Measurements from ENCODE around the gene NEK7.

DNA sequence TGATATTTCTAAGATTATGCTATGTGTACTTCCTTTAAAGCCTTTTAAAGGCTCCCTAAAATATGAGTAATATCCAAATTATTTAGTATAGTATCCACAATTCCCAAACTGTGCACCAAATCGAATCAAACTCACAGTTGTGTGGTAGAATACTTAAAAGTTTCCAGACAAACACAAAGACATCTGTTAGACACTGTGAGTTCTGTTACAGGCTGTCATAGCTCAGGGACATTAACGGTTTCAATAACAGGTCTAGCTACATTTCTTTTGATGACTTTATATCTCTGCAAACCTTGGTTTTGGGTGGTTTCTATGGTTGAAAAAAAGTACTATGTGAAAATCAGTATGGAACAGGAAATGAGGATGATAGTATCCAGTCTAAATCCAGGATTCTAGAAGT is 36.9 kb upstream of the NEK7 start:
- no peak for TF ChIP-seq CTCF (IDR thresholded peaks at IDR 0.05)
- TF ChIP-seq EP300 (IDR thresholded peaks at IDR 0.05) = no peak
- TF ChIP-seq POLR2A (IDR thresholded peaks at IDR 0.05) = no peak
- TF ChIP-seq POLR2AphosphoS5 (IDR thresholded peaks at IDR 0.05) = no peak

All from upper lobe of left lung (tissue), 4 donors.